WERI-Rb-1 (cell line): ENCODE data around the gene EML2.
"Not testable (repeated sequence)": the region's sequence is repeated elsewhere in the genome, so short reads cannot be mapped to it uniquely, and the experiment has no call there.

Experiments used
- DNase-seq: peaks from one replicate; pipeline ENCODE4 v3.0.0-alpha.2; 2020
- H3K27ac ChIP-seq: fragments of 250-450 bp; sonication (Bioruptor Pico); 2 replicates; pipeline ENCODE4 v1.5.1; 2020; ENCODE audit warnings: mild to moderate bottlenecking, moderate library complexity
- H3K27me3 ChIP-seq: fragments of 250-450 bp; sonication (Bioruptor Pico); 2 replicates; pipeline ENCODE4 v1.5.1; 2021; ENCODE audit warnings: mild to moderate bottlenecking, low read depth, moderate library complexity; ENCODE audit not compliant: insufficient read depth, severe bottlenecking
- H3K36me3 ChIP-seq: fragments of 250-450 bp; sonication (Bioruptor Pico); 2 replicates; pipeline ENCODE4 v1.5.1; 2020; ENCODE audit warnings: mild to moderate bottlenecking, moderate library complexity
- H3K4me3 ChIP-seq: 2 replicates; pipeline ENCODE4 v1.5.1; 2011; ENCODE audit warnings: low read depth, mild to moderate bottlenecking, control low read depth, low read length
- H3K9me3 ChIP-seq: fragments of 250-450 bp; sonication (Bioruptor Pico); 2 replicates; pipeline ENCODE4 v1.5.1; 2021; ENCODE audit warnings: mild to moderate bottlenecking, moderate library complexity; ENCODE audit not compliant: severe bottlenecking
- CTCF ChIP-seq: IDR thresholded peaks from 2 replicates; pipeline ENCODE4 v1.5.1; 2011; ENCODE audit warnings: low read depth, mild to moderate bottlenecking, control low read depth, inconsistent platforms, low read length

The EML2 gene

GRCh38 chr19:45638930-45639729, at the start of gene EML2:
Gene EML2, minus strand, starts transcription at chr19:45639397. Its CDS starts 21 bp downstream, at chr19:45639376.
- no peak within 1 kb of the TSS for H3K27ac ChIP-seq
- H3K36me3 ChIP-seq, result no peaks in the 10 kb centered on the region
- no peak for TF ChIP-seq CTCF
- H3K27me3 ChIP-seq, result no peaks in the 10 kb centered on the region
- no peak for DNase-seq
- no peaks in the 10 kb centered on the region for H3K9me3 ChIP-seq
- no peak within 1 kb of the TSS for H3K4me3 ChIP-seq

- Histone ChIP-seq H3K27me3 (no peaks in the 10 kb centered on the region), H3K27ac (no peak overlapping the region), H3K4me3 (no peak overlapping the region), H3K36me3 (peaks cover 51% of the 10 kb centered on the region), H3K9me3 (no peaks in the 10 kb centered on the region)
- no peak for TF ChIP-seq CTCF
- no peak for DNase-seq
Observed at GRCh38 chr19:45687599-45687998, 48.4 kb upstream of the EML2 start.

GRCh38 chr19:45685045-45685444, 45.8 kb upstream of the EML2 start:
- H3K4me3 ChIP-seq, H3K27ac ChIP-seq, H3K9me3 ChIP-seq, H3K27me3 ChIP-seq, DNase-seq: not testable (repeated sequence)
- peaks cover 51% of the 10 kb centered on the region for H3K36me3 ChIP-seq

GRCh38 chr19:45682908-45683307, 43.7 kb upstream of the EML2 start:
- H3K36me3 ChIP-seq, result peaks cover 36% of the 10 kb centered on the region
- no peaks in the 10 kb centered on the region for H3K27me3 ChIP-seq
- TF ChIP-seq CTCF, result no peak
- no peak overlapping the region for H3K27ac ChIP-seq
- DNase-seq, result no peak
- H3K4me3 ChIP-seq, result no peak overlapping the region
- no peaks in the 10 kb centered on the region for H3K9me3 ChIP-seq

GRCh38 chr19:45682117-45682516, 42.9 kb upstream of the EML2 start:
- H3K27me3 ChIP-seq, result no peaks in the 10 kb centered on the region
- DNase-seq, result no peak
- peaks cover 28% of the 10 kb centered on the region for H3K36me3 ChIP-seq
- TF ChIP-seq CTCF, result no peak
- H3K27ac ChIP-seq, result no peak overlapping the region
- H3K9me3 ChIP-seq, result no peaks in the 10 kb centered on the region
- H3K4me3 ChIP-seq, result no peak overlapping the region

GRCh38 chr19:45681391-45682015, 42.3 kb upstream of the EML2 start:
- DNase-seq, result peak; percentile 84
- Histone ChIP-seq H3K9me3 (no peaks in the 10 kb centered on the region), H3K27me3 (no peaks in the 10 kb centered on the region), H3K36me3 (peaks cover 22% of the 10 kb centered on the region), H3K27ac (0 out of 2 replicates have a peak overlapping the region, but pooled peaks have one; percentile 7), H3K4me3 (peak overlapping the region; percentile 32)
- peak; percentile 83 for TF ChIP-seq CTCF
